Esophagus squamous epithelium (tissue), 5 donors: ENCODE results near the gene ASIC1. TPM values are rescaled to one million over a fixed set of nuclear protein-coding genes. Genes with fewer than 3 reads are reported as not detected.

ENCODE experiments used
- DNase-seq: peaks from one replicate; lab custom pipeline; 2025; lab: John Stamatoyannopoulos, UW
- H3K27ac ChIP-seq, 4 donors: fragments of 200-600 bp; sonication (generic); one replicate each; pipeline ENCODE4 v1.5.1; 2016 to 2019; ENCODE audit warnings: mild to moderate bottlenecking in 1 of 4
- H3K27me3 ChIP-seq, 4 donors: fragments of 200-600 bp; sonication (generic); 1 replicate in 3 of 4; 2 replicates in 1 of 4; pipeline versions ENCODE4 v1.5.1 to v1.6.0; 2017 to 2021; ENCODE audit warnings: antibody characterized with exemption in 1 of 4
- H3K36me3 ChIP-seq, 3 donors: fragments of 200-600 bp; sonication (generic); one replicate each; pipeline ENCODE4 v1.5.1; 2016 to 2019
- H3K4me1 ChIP-seq, 3 donors: fragments of 200-600 bp; sonication (generic); one replicate each; pipeline ENCODE4 v1.5.1; 2017 to 2019
- H3K4me3 ChIP-seq, 4 donors: fragments of 200-600 bp; sonication (generic); 1 replicate in 3 of 4; 2 replicates in 1 of 4; pipeline ENCODE4 v1.5.1; 2016 to 2019; ENCODE audit warnings: mild to moderate bottlenecking in 2 of 4, moderate library complexity in 1 of 4
- H3K9me3 ChIP-seq, 3 donors: fragments of 200-600 bp; sonication (generic); one replicate each; pipeline ENCODE4 v1.5.1; 2016 to 2019
- CTCF ChIP-seq, 6 experiments: fragments of 450-650 bp in 4 of 6; fragments of 200-600 bp in 2 of 6; sonication (generic) in 2 of 6; IDR thresholded peaks; one replicate each; pipeline ENCODE4 v1.5.1; 2016 to 2019; ENCODE audit warnings: antibody characterized with exemption in 6 of 6, mild to moderate bottlenecking in 4 of 6, moderate library complexity in 4 of 6
- POLR2A ChIP-seq, 4 donors: fragments of 450-650 bp; IDR thresholded peaks; one replicate each; pipeline ENCODE4 v1.6.1; 2017; ENCODE audit warnings: antibody characterized with exemption in 4 of 4, mild to moderate bottlenecking in 4 of 4, moderate library complexity in 3 of 4
- WGBS, 2 donors: methylation state at CpG; one replicate each; pipeline ENCODE4 v1.1.5; 2018; 5-methylcytosine and 5-hydroxymethylcytosine counted together
- intact Hi-C: fragments of 100-400 bp; cut with DNase I; formaldehyde crosslinking; loops from one replicate; pipeline ENCODE4 v1.15.0; 2022
- total RNA-seq, 4 donors: library from RNA; depleted of rRNA; stranded (reverse); fragments of >200 nt; gene quantifications; one replicate each; pipeline ENCODE4 v1.1.0, GENCODE V29; 2016
- donor health status: DM: yes; HTN: yes; CAD: no.

The ASIC1 gene
- total RNA-seq, 4 donors from 2014 or later = 1.5 to 5.7 (median 2.6) TPM

- Histone ChIP-seq H3K9me3 (no peaks in the 10 kb centered on the region), H3K27ac (peak within 1 kb of the TSS; percentile 94 to 99 (median 94)), H3K27me3 (no peaks in the 10 kb centered on the region), H3K4me3 (peak within 1 kb of the TSS; percentile 78 to 97 (median 86)), H3K4me1 (peaks cover 10 to 55% (median 10%) of the 10 kb centered on the region in 3 donors), H3K36me3 (peaks cover 0 to 36% (median under 1%) of the 10 kb centered on the region in 3 donors)
- intact Hi-C loops = loop anchor here (10.0 kb wide), 1 partner anchor 90 kb away; no protein-coding TSS in a partner anchor
- TF ChIP-seq POLR2A (IDR thresholded peaks at IDR 0.05) (no peak), CTCF (IDR thresholded peaks at IDR 0.05) (peak in 2 of 6 experiments; percentile 30 to 31)
- DNase-seq = peak; percentile 39
- WGBS, 2 donors = 0 to 1% methylated on average over 12 to 20 of the region's 69 CpGs
Observed at GRCh38 chr12:50084775-50085614, 27.6 kb downstream of the ASIC1 start, which contains the start of gene SMARCD1. Gene SMARCD1, plus strand, starts transcription at chr12:50085342. Its CDS starts 28 bp downstream, at chr12:50085370.

GRCh38 chr12:50085615-50086072 lies 28.2 kb downstream of the ASIC1 start:
- no peak for TF ChIP-seq POLR2A (IDR thresholded peaks at IDR 0.05)
- 6% methylated on average over 8 of the region's 8 CpGs for WGBS, 2 donors
- intact Hi-C loops = loop anchor here (10.0 kb wide), 1 partner anchor 89 kb away; no protein-coding TSS in a partner anchor

GRCh38 chr12:50086148-50086547 lies 28.8 kb downstream of the ASIC1 start:
- peak overlapping the region; percentile 78 to 97 (median 86) for H3K4me3 ChIP-seq
- peaks cover 0 to 48% (median 12%) of the 10 kb centered on the region in 3 donors for H3K36me3 ChIP-seq
- H3K4me1 ChIP-seq = peaks cover 10 to 51% (median 10%) of the 10 kb centered on the region in 3 donors
- intact Hi-C loops = loop anchor here (10.0 kb wide), 1 partner anchor 89 kb away; no protein-coding TSS in a partner anchor
- H3K27me3 ChIP-seq = no peaks in the 10 kb centered on the region
- H3K9me3 ChIP-seq = no peaks in the 10 kb centered on the region
- no peak for DNase-seq
- 67% methylated on average over 1 to 2 of the region's 5 CpGs for WGBS, 2 donors
- TF ChIP-seq POLR2A (IDR thresholded peaks at IDR 0.05) (no peak), CTCF (IDR thresholded peaks at IDR 0.05) (no peak)
- H3K27ac ChIP-seq = peak overlapping the region; percentile 94 to 99 (median 94)

More at GRCh38 chr12:50085615-50086072, 28.2 kb downstream of the ASIC1 start:
- H3K27ac ChIP-seq = peak overlapping the region; percentile 94 to 99 (median 94)
- H3K36me3 ChIP-seq = peaks cover 0 to 42% (median 7%) of the 10 kb centered on the region in 3 donors
- no peaks in the 10 kb centered on the region for H3K27me3 ChIP-seq
- peaks cover 10 to 55% (median 10%) of the 10 kb centered on the region in 3 donors for H3K4me1 ChIP-seq
- no peak for DNase-seq
- peak overlapping the region; percentile 78 to 97 (median 86) for H3K4me3 ChIP-seq
- H3K9me3 ChIP-seq = no peaks in the 10 kb centered on the region

- H3K9me3 ChIP-seq = no peaks in the 10 kb centered on the region
Observed at GRCh38 chr12:50087151-50087550, 29.8 kb downstream of the ASIC1 start.

More at GRCh38 chr12:50087151-50087550, 29.8 kb downstream of the ASIC1 start:
- WGBS, 2 donors = 73 to 76% methylated on average over 5 to 6 of the region's 9 CpGs
- DNase-seq = no peak
- intact Hi-C loops = loop anchor here (10.0 kb wide), 1 partner anchor 88 kb away; no protein-coding TSS in a partner anchor
- peak overlapping the region in 1 of 4 donors; percentile 25 for H3K27ac ChIP-seq
- peaks cover 10 to 49% (median 10%) of the 10 kb centered on the region in 3 donors for H3K4me1 ChIP-seq
- no peak overlapping the region for H3K4me3 ChIP-seq
- no peaks in the 10 kb centered on the region for H3K27me3 ChIP-seq
- H3K36me3 ChIP-seq = peaks cover 0 to 58% (median 21%) of the 10 kb centered on the region in 3 donors
- TF ChIP-seq CTCF (IDR thresholded peaks at IDR 0.05) (no peak), POLR2A (IDR thresholded peaks at IDR 0.05) (no peak)
